ENCODE results near the gene PGAP2. TPM values are rescaled to one million over a fixed set of nuclear protein-coding genes. Genes with fewer than 3 reads are reported as not detected.
A peak's percentile ranks its signal among the peaks of the same experiment; 100 is the strongest.

The PGAP2 gene
- polyA plus RNA-seq, 1 donor (not counting 4 experiments of a cell fraction or from before 2014, with no cell fraction given) = 37.3 TPM

DNA sequence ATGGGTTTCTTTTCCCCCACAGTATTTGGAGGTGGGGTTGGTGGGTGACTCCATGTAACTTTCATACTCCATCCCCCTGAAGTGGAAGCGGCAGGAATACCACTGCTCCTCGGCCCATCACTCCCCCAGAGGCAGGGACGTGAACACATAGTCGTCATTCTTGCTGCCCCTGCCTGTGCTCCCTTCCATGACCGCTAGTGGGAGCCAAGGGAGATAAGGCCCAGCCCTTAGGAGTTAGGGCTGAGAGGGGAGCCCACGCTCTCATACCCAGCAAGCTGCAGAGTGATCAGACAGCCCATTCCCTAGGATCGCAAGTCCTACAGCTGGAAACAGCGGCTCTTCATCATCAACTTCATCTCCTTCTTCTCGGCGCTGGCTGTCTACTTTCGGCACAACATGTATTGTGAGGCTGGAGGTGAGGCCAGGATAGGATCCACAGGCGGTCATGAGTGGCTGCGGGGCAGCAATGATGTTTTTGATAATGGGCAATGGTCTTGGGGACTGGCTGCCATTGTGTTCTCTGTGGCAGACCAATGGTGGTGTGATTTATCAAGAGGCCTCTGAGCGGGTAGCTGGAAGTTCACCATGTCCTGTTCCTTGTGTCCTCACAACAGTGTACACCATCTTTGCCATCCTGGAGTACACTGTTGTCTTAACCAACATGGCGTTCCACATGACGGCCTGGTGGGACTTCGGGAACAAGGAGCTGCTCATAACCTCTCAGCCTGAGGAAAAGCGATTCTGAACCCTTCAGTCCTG, 16.5 kb downstream of the PGAP2 start:
- no peak for DNase-seq (ENCODE audit: low read depth, low spot score)
- TF ChIP-seq EZH2 (IDR thresholded peaks at IDR 0.05; ENCODE audit: low read length) = no peak
- TF ChIP-seq, protein P1, sequence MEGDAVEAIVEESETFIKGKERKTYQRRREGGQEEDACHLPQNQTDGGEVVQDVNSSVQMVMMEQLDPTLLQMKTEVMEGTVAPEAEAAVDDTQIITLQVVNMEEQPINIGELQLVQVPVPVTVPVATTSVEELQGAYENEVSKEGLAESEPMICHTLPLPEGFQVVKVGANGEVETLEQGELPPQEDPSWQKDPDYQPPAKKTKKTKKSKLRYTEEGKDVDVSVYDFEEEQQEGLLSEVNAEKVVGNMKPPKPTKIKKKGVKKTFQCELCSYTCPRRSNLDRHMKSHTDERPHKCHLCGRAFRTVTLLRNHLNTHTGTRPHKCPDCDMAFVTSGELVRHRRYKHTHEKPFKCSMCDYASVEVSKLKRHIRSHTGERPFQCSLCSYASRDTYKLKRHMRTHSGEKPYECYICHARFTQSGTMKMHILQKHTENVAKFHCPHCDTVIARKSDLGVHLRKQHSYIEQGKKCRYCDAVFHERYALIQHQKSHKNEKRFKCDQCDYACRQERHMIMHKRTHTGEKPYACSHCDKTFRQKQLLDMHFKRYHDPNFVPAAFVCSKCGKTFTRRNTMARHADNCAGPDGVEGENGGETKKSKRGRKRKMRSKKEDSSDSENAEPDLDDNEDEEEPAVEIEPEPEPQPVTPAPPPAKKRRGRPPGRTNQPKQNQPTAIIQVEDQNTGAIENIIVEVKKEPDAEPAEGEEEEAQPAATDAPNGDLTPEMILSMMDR (optimal IDR thresholded peaks at IDR 0.05 in 1 of 3, IDR thresholded peaks at IDR 0.05 in 1 of 3, conservative IDR thresholded peaks at IDR 0.05 in 1 of 3; ENCODE audit: extremely low read depth in 1 of 3, insufficient read depth in 2 of 3, low read length in 3 of 3) = peak; percentile 66 to 75 (median 67)
- FAIRE-seq = peak; percentile 36
- dilution Hi-C loops (cut with MboI; ENCODE audit: extremely low pct_ligation_motif_present, low sequenced_read_pairs) = no loop called here
- H3K4me2 ChIP-seq (ENCODE audit: control insufficient read depth, extremely low read depth, insufficient read depth, low read depth, low read length) = no peak overlapping the region
- H3K9me1 ChIP-seq (ENCODE audit: control insufficient read depth, extremely low read depth, insufficient read depth, low read length) = peaks cover 3% of the 10 kb centered on the region
- H3K27ac ChIP-seq (ENCODE audit: control insufficient read depth, insufficient read depth, low read length) = no peak overlapping the region
- H2AFZ ChIP-seq (ENCODE audit: control insufficient read depth, low read length) = no peak overlapping the region
- no peak overlapping the region for H3K4me3 ChIP-seq (ENCODE audit: control insufficient read depth in 2 of 3, extremely low read depth in 1 of 3, insufficient read depth in 2 of 3, low read depth in 1 of 3, low read length in 3 of 3)
- no peaks in the 10 kb centered on the region for H3K9me3 ChIP-seq (ENCODE audit: control insufficient read depth, low read depth, low read length)
- H4K20me1 ChIP-seq (ENCODE audit: control insufficient read depth, extremely low read depth, insufficient read depth, low read length) = no peaks in the 10 kb centered on the region
- H3K27me3 ChIP-seq (ENCODE audit: control insufficient read depth, extremely low read depth, insufficient read depth, low read length) = no peaks in the 10 kb centered on the region
- peaks cover 15% of the 10 kb centered on the region for H3K79me2 ChIP-seq (ENCODE audit: control insufficient read depth, insufficient read depth, low read length)
- H3K36me3 ChIP-seq (ENCODE audit: control insufficient read depth in 2 of 2, extremely low read depth in 1 of 2, insufficient read depth in 2 of 2, low read length in 2 of 2) = peaks cover 24 to 26% of the 10 kb centered on the region in 2 experiments
- H3K4me1 ChIP-seq (ENCODE audit: control insufficient read depth, extremely low read depth, insufficient read depth, low read length) = peaks cover 10% of the 10 kb centered on the region
- H3K9ac ChIP-seq (ENCODE audit: control insufficient read depth, extremely low read depth, insufficient read depth, low read length) = no peak overlapping the region

- peaks cover 3% of the 10 kb centered on the region for H3K9me1 ChIP-seq (ENCODE audit: control insufficient read depth, extremely low read depth, insufficient read depth, low read length)
- FAIRE-seq (no peak), DNase-seq (ENCODE audit: low read depth, low spot score) (no peak)
- peaks cover 20% of the 10 kb centered on the region for H3K79me2 ChIP-seq (ENCODE audit: control insufficient read depth, insufficient read depth, low read length)
- H3K27me3 ChIP-seq (ENCODE audit: control insufficient read depth, extremely low read depth, insufficient read depth, low read length) = no peaks in the 10 kb centered on the region
- H3K27ac ChIP-seq (ENCODE audit: control insufficient read depth, insufficient read depth, low read length) = no peak overlapping the region
- no peak overlapping the region for H3K4me2 ChIP-seq (ENCODE audit: control insufficient read depth, extremely low read depth, insufficient read depth, low read depth, low read length)
- no peak overlapping the region for H2AFZ ChIP-seq (ENCODE audit: control insufficient read depth, low read length)
- peaks cover 5% of the 10 kb centered on the region for H3K4me1 ChIP-seq (ENCODE audit: control insufficient read depth, extremely low read depth, insufficient read depth, low read length)
- peaks cover under 1% of the 10 kb centered on the region for H4K20me1 ChIP-seq (ENCODE audit: control insufficient read depth, extremely low read depth, insufficient read depth, low read length)
- H3K4me3 ChIP-seq (ENCODE audit: control insufficient read depth in 2 of 3, extremely low read depth in 1 of 3, insufficient read depth in 2 of 3, low read depth in 1 of 3, low read length in 3 of 3) = no peak overlapping the region
- H3K36me3 ChIP-seq (ENCODE audit: control insufficient read depth in 2 of 2, extremely low read depth in 1 of 2, insufficient read depth in 2 of 2, low read length in 2 of 2) = peaks cover 28% of the 10 kb centered on the region in 2 experiments
- H3K9me3 ChIP-seq (ENCODE audit: control insufficient read depth, low read depth, low read length) = no peaks in the 10 kb centered on the region
- TF ChIP-seq EZH2 (IDR thresholded peaks at IDR 0.05; ENCODE audit: low read length) = no peak
- TF ChIP-seq, protein P1 (optimal IDR thresholded peaks at IDR 0.05 in 1 of 3, IDR thresholded peaks at IDR 0.05 in 1 of 3, conservative IDR thresholded peaks at IDR 0.05 in 1 of 3; ENCODE audit: extremely low read depth in 1 of 3, insufficient read depth in 2 of 3, low read length in 3 of 3) = no peak
- no peak overlapping the region for H3K9ac ChIP-seq (ENCODE audit: control insufficient read depth, extremely low read depth, insufficient read depth, low read length)
- dilution Hi-C loops (cut with MboI; ENCODE audit: extremely low pct_ligation_motif_present, low sequenced_read_pairs) = no loop called here
Measured at GRCh38 chr11:3825473-3826154, 17.3 kb downstream of the PGAP2 start.
